Measurements from ENCODE around the gene TRAF4. TPM values are rescaled to one million over a fixed set of nuclear protein-coding genes. Genes with fewer than 3 reads are reported as not detected.
A peak's percentile ranks its signal among the peaks of the same experiment; 100 is the strongest.

TRAF4 gene
- total and polyA plus RNA-seq, 9 of the 15 experiments (the other 6 are each of a cell fraction or from before 2014, with no cell fraction given), result 2.4 to 147 (median 72.4) TPM

GRCh38 chr17:28711723-28712031, 32.1 kb upstream of the TRAF4 start, which contains the start of gene PROCA1:
PROCA1 (minus strand) TSS chr17:28711888; CDS start chr17:28711660, 228 bp downstream.
- Histone ChIP-seq H3K36me3 (ENCODE audit: control insufficient read depth, insufficient read depth, low read length) (no peaks in the 10 kb centered on the region), H3K9me1 (ENCODE audit: control insufficient read depth, insufficient read depth, low read length) (no peaks in the 10 kb centered on the region), H3K27me3 (ENCODE audit: control insufficient read depth in 2 of 2, insufficient read depth in 2 of 2, low read length in 2 of 2) (0 out of 5 replicates have a peak, but pooled peaks cover 0 to 11% of the 10 kb centered on the region in 2 experiments), H3K9ac (ENCODE audit: insufficient read depth in 1 of 2, low read depth in 2 of 2, low read length in 2 of 2) (peak within 1 kb of the TSS; percentile 79 to 93), H3K79me2 (ENCODE audit: control insufficient read depth, insufficient read depth, low read length) (peaks cover 13% of the 10 kb centered on the region), H3K27ac (ENCODE audit: extremely low read depth, low read depth, low read length) (peak within 1 kb of the TSS; percentile 88), H2AFZ (ENCODE audit: low read depth, low read length) (peak within 1 kb of the TSS; percentile 85), H3K4me3 (peak within 1 kb of the TSS; percentile 71), H3K9me3 (replicated peaks; ENCODE audit: control insufficient read depth, insufficient read depth, low read depth, low read length) (0 out of 2 replicates have a peak, but pooled peaks cover 2% of the 10 kb centered on the region), H3K4me2 (ENCODE audit: insufficient read depth, low read length) (peak within 1 kb of the TSS; percentile 99), H3K4me1 (replicated peaks in 1 of 2; ENCODE audit: control insufficient read depth in 2 of 2, insufficient read depth in 2 of 2, low read length in 2 of 2) (peaks cover 14 to 34% of the 10 kb centered on the region in 2 experiments), H4K20me1 (replicated peaks; ENCODE audit: control insufficient read depth, insufficient read depth, low read length) (no peaks in the 10 kb centered on the region)
- in situ Hi-C loops (cut with MboI), result no loop called here
- peak; percentile 72 to 81 (median 78) for DNase-seq (ENCODE audit: extremely low read depth in 1 of 4, low spot score in 3 of 4)
- intact Hi-C loops (cut with micrococcal nuclease), result loop anchor here (1.0 to 2.0 kb wide), 2 partner anchors 8 to 65 kb away; partner anchors contain the start of gene RPL23A
- CTCF ChIA-PET (ENCODE audit: low intra/inter-chr PET ratio), result no interaction called here
- no TSS peak for BruUV-seq (replicated peaks)
- POLR2A ChIA-PET, result interaction anchor here (0.6 to 8.7 kb wide), 20 partner anchors 8 to 170 kb away, joined by 3 to 133 read pairs (median 6); partner anchors contain the start of genes RPL23A and TRAF4
- WGBS (ENCODE audit: insufficient coverage, low coverage, missing lambda C conversion rate), result 1% methylated on average over 20 of the region's 20 CpGs
- no peak for FAIRE-seq
- peak; percentile 50 for ATAC-seq
- TF ChIP-seq ZBTB34 (CRISPR knock-in tag; IDR thresholded peaks at IDR 0.05), result no peak
- TF ChIP-seq ZNF589 (CRISPR knock-in tag; IDR thresholded peaks at IDR 0.05; ENCODE audit: low read depth), result no peak
- TF ChIP-seq EP300 (IDR thresholded peaks at IDR 0.05; ENCODE audit: low read length), result no peak
- TF ChIP-seq ZNF77 (CRISPR knock-in tag; IDR thresholded peaks at IDR 0.05), result no peak
- no peak; the same call in 1 of the 2 replicates for TF ChIP-seq VEZF1 (CRISPR knock-in tag; IDR thresholded peaks at IDR 0.05)
- 0 out of 2 replicates have a peak, but pooled peaks have one; percentile 61 for TF ChIP-seq LARP7 (IDR thresholded peaks at IDR 0.05)
- no peak for TF ChIP-seq GTF2F1 (IDR thresholded peaks at IDR 0.05; ENCODE audit: low read depth, low read length)
- TF ChIP-seq TCF3 (CRISPR knock-in tag; IDR thresholded peaks at IDR 0.05), result no peak
- TF ChIP-seq TFAP4 (CRISPR knock-in tag; IDR thresholded peaks at IDR 0.05; ENCODE audit: borderline replicate concordance), result peak; percentile 90
- TF ChIP-seq TFE3 (CRISPR knock-in tag; IDR thresholded peaks at IDR 0.05), result no peak
- no peak for TF ChIP-seq RBM17 (IDR thresholded peaks at IDR 0.05; ENCODE audit: borderline replicate concordance, low read depth, low read length)
- peak; percentile 23; the same call in 1 of the 2 replicates for TF ChIP-seq NCOR1 (IDR thresholded peaks at IDR 0.05)
- TF ChIP-seq GABPB1 (CRISPR knock-in tag; IDR thresholded peaks at IDR 0.05), result no peak
- TF ChIP-seq TCF7 (IDR thresholded peaks at IDR 0.05; ENCODE audit: borderline replicate concordance), result no peak
- TF ChIP-seq MAX (CRISPR knock-in tag; IDR thresholded peaks at IDR 0.05), result peak; percentile 47
- no peak for TF ChIP-seq FOSL1 (tag; conservative IDR thresholded peaks at IDR 0.05)
- TF ChIP-seq RNF2 (IDR thresholded peaks at IDR 0.05), result no peak; the same call in none of the 2 replicates

All from K562 (cell line).